GM13977 (cell line): ENCODE results near the gene ARID1B.

Source experiments
- DNase-seq: peaks from one replicate; pipeline ENCODE4 v3.0.0; 2012; ENCODE audit warnings: low spot score
- in situ Hi-C: fragments of 300-500 bp; cut with MboI; formaldehyde crosslinking; loops from one replicate; pipeline ENCODE4 v1.12.0; 2022; ENCODE audit warnings: low sequenced_read_pairs, low pct_unique_long_range_greater_than_20kb, mixed read lengths, inconsistent platforms; ENCODE audit not compliant: unreplicated experiment
- TF ChIP-seq, protein P1 (sequence below): IDR thresholded peaks from 2 replicates; pipeline ENCODE4 v1.5.1; 2012; ENCODE audit warnings: mild to moderate bottlenecking, control low read depth; ENCODE audit not compliant: insufficient read depth; ENCODE audit errors: extremely low read depth, missing control alignments

Gene ARID1B

DNA sequence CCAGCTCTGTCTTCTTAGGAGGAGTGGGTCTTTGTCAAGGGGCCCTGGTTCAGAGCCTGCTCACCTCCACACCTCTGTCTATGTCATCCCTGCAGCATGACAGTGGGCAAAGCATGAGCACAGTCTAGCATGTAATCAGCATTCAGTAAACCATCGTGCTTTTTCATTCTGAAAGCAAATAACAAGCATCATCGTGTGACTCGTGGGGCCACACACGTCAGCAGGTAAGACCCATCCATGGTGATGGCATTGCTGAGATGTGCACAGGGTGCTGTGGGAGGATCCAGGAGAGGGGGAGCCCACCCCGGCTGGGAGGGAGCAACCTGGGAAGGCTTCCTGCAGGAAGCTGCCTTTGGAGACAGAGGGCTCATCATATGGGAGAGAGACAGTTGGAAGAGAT, 439.4 kb downstream of the ARID1B start:
- no peak for DNase-seq
- TF ChIP-seq, protein P1, sequence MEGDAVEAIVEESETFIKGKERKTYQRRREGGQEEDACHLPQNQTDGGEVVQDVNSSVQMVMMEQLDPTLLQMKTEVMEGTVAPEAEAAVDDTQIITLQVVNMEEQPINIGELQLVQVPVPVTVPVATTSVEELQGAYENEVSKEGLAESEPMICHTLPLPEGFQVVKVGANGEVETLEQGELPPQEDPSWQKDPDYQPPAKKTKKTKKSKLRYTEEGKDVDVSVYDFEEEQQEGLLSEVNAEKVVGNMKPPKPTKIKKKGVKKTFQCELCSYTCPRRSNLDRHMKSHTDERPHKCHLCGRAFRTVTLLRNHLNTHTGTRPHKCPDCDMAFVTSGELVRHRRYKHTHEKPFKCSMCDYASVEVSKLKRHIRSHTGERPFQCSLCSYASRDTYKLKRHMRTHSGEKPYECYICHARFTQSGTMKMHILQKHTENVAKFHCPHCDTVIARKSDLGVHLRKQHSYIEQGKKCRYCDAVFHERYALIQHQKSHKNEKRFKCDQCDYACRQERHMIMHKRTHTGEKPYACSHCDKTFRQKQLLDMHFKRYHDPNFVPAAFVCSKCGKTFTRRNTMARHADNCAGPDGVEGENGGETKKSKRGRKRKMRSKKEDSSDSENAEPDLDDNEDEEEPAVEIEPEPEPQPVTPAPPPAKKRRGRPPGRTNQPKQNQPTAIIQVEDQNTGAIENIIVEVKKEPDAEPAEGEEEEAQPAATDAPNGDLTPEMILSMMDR = no peak
- in situ Hi-C loops = no loop called here

DNA sequence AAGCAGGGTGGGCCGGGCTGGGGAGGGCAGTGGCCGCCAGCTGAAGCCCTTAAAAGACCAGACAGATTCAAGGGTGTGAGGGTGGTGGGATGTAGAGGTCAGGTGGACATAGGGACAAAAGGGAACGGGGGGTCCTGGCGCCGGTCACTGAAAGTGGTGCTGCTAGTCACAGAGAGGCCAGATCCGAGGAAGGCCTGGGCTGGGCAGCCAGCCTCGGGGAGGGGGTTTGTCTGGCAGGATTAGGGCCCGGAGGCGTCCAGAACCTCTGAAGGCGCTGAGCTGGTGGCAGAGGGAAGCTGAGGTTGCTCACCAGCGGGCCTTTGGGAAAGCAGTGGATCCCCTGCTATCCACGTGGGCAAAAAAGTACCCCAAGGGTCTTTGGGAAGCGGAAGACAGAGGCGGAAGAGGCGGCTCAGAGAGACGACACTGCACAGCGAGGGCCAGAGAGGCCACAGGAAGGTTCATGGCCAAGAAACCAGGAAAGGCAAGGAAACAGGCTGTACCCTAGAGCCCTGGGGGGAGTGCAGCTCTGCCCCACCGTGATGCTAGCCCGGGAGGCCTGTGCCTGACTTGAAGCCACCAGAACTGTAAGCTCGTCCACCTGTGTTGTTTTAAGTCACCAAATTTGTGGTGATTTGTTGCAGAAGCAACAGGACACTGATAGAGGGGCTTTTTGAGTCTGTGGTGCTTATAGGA, 440.2 kb downstream of the ARID1B start:
- TF ChIP-seq, protein P1 = no peak
- in situ Hi-C loops = no loop called here
- DNase-seq = no peak

DNA sequence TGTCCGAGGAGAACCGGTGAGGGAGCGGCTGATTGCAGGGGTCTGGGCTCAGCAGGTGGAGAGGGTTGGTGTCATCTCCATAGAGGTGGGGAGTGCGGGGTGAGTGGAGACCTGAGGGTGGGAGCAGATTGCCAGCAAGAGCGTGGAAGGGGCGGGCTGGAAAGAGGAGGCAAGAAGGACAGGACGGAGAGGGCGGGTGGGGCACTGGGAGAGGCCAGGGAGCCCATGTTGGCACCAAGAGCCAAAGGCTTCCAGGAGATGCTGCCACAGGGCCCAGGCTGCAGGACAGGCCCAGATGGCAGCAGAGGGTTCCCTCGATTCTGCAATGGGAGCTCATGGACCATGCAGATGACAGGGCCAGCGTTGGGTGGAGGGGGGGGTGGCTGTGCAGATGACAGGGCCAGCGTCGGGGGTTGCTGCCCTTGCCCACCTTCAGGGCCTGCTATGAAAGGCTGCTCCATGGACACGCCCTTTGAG, 440.8 kb downstream of the ARID1B start:
- in situ Hi-C loops = no loop called here
- TF ChIP-seq, protein P1 = no peak
- no peak for DNase-seq

DNA sequence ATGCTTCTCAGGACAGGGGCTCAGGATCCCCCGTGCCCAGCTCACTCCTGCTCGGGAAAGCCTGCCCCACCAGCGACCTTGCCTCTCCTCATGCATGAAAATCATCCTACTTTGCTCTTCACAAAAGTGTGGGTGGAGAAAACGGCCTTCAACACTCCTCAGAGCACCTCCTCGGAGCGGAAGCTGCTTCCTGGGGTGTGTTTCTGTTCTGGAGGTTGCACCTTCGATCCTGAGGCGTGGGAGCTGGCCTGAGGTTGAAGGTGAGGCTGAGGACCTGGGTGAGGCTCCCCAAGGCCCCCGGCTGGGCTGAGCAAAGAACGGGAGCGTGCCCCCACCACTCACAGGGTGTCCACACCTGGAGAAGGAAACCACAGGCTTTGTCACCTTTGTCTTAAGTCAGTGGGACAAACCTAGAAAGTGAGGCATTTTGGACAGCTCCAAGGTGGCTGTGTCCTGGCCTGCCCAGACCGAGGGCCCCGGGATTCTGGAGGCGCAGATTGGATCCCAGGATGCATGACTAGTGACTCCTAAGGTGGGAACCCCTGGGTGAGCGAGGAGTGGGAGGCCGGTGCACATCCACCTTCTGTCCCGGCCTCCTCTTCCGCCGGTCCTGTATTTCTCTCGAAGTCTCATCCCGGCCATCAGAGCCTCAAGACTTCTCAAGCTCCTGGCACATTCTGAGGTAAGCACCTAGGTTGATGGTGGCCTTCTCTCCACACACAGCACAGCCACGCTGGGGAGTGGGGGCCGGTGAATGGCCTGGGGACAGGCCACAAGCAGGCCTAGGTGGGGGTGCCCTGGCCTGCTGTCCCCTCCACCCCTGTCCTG, 441.4 kb downstream of the ARID1B start:
- DNase-seq = no peak
- TF ChIP-seq, protein P1 = no peak
- in situ Hi-C loops = no loop called here

DNA sequence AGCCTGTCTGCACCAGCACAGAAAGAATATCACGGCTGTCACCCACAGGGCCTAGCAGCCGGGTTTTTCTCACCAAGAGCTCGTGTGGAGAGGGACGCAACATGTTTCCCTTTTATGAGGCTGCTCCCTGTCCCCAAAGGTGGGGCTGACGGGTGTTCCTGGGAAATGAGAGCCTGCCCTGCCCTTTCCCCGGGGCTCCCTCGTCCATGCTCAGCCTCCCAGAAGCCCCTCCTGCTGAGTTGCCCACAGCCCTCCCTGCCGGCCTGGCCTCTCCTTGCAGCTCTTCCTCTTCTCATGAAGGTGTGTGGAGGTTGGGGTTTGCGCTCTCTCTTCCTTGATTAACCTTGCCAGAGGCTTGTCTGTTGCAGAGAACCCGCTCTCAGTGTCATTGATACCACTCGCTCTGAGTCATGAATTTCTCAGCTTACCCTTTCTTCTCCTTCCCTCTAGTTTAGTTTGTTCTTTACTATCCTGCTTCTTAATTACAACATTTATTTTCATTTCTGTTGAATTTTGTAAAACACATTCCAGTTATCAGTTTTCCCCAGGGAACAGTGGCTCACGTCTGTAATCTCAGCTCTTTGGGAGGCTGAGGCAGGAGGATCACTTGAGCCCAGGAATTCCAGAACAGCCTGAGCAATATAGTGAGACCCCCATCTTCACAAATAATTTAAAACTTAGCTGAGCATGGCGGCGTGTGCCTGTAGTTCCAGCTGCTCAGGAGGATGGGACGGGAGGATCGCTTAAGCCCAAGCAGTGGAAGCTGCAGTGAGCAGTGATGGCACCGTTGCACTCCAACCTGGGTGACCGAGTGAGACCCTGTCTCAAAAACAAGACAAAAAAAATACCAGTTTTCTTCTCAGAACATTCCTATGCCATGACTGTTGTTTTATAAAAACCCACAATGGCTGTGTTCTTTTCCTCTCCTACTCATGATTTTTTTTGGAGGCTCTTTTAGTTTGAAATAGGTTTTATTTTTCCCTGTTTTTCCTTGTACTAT, 442.3 kb downstream of the ARID1B start:
- TF ChIP-seq, protein P1 = no peak
- no peak for DNase-seq
- in situ Hi-C loops = no loop called here

DNA sequence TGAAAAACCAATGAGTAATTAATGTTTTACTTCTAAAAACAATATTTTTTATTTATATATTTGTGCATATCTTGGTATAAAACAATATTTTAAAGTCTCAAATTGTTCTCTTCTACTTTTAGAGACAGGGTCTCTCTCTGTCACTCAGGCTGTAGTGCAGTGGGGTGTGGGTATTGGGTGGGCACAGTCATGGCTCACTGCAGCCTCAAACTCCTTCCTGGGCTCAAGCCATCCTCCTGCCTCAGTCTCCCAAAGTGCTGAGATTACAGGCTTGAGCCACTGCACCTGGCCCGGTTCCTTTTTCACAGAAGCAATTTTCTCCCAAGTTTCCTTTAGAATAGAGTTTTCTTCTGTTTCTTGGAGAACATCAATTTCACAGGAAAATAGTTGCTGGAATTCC, 443.3 kb downstream of the ARID1B start:
- TF ChIP-seq, protein P1 = no peak
- in situ Hi-C loops = no loop called here
- DNase-seq = no peak
